GM18873 (cell line): ENCODE results near the gene CNOT4.
"Not testable (repeated sequence)": the region's sequence is repeated elsewhere in the genome, so short reads cannot be mapped to it uniquely, and the experiment has no call there.

Experiments
- ATAC-seq: cut with Tn5 transposase; IDR thresholded peaks from one replicate; pipeline ENCODE4 v1.9.1; 2021; ENCODE audit warnings: mild to moderate bottlenecking, moderate library complexity, moderate number of reproducible peaks; ENCODE audit not compliant: unreplicated experiment, low FRiP score

The CNOT4 gene

DNA sequence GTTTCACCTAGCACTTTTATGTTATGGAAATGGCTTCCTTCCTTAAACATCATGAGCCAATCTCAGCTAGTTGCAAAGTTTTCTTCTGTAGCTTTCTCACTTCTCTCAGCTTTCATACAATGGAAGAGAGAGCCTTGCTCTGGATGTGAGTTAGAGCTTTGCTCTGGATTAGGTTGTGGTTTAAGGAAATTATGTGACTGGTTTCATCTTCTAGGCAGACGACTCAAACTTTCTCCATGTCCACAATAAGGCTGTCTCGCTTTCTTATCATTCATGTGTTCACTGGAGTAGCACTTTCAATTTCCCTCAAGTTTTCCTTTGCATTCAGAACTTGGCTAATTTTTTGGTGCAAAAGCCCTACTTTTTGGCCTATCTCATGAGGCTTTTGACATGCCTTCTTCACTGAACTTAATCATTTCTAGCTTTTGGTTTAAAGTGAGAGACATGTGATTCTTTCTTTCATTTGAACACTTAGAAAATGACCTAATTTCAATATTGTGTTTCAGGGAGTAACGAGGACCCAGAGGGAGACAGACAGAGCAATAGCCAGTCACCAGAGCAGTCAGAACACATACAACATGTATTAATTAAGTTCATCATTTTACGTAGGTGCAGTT lies 49.8 kb downstream of the CNOT4 start:
- ATAC-seq, result no peak

- no peak for ATAC-seq
Observed at GRCh38 chr7:135459076-135459475, 50.8 kb downstream of the CNOT4 start.

DNA sequence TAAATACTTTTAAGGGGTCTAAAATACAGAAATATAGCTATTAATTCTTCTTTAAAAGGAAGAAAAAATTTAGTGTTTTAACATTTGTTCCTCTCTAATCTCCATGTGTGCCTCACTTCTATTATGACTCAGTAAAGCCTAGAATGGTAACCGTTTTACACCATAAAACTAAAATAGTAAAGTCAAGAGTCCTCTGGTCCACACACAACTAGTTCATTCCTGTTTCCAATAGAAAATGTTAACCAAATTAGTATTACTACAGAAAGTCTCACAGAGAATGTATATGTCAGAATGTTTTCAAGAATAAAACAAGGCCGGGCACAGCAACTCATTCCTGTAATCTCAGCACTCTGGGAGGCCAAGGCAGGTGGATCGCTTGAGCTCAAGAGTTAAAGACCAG lies 55.8 kb downstream of the CNOT4 start:
- no peak for ATAC-seq

DNA sequence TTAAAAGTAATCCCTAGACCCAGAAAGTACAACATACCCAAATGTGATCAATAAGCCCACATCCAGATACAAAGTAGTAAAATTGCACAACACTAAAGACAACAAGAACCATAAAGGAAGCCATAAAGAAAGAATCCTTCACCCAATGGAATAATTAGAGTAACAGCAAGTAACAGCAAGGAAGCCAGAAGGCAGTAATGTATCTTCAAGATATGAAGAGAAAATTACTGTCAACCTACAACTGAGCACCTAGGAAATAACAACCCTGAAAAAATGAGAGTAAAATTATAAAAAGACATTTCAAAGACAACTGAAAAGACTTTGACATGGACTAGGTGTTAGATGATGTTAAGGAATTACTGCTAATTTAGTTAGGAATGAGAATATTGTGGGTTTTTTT lies 60.5 kb downstream of the CNOT4 start:
- no peak for ATAC-seq

- no peak for ATAC-seq
Observed at GRCh38 chr7:135448753-135449152, 61.1 kb downstream of the CNOT4 start.

DNA sequence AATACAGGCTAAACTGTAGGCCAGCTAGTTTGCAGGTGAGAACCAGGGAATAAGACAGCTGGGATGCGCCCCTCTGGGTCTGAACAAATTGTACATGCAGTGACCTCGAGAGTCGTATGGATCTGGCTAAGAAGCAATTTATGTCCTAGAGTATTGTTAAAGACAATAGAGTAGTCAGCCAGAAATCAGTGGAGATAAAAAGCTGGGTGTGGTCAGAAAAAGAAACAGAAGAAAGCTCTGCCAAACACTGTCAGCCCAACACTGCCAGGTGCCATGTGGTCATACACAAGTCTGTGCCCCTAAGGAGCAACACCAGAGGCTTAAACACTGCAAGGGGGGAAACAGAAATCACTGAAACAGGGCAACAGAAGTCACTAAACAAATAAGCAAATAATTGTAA lies 62.2 kb downstream of the CNOT4 start:
- ATAC-seq, result no peak

GRCh38 chr7:135445690-135446089 lies 64.2 kb downstream of the CNOT4 start:
- no peak for ATAC-seq

DNA sequence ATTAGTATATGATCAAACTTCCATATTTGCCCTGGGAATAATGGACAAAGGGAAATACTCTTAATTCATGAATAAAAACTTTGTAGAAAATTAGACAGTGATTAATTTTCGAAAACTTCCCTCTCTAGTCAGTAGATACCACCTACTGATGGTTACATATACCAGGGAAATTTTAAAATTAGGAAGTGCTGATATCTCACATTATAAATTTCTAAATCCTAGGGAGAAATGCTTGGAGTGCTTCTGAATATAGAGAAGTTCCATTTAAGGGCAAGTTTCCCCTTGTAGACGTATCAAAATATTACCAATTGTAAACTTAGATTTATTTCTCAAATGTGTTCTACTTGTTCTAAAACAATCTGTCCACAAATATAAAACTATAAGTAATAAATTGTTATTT lies 64.6 kb downstream of the CNOT4 start:
- not testable (repeated sequence) for ATAC-seq

GRCh38 chr7:135441791-135442190 lies 68.1 kb downstream of the CNOT4 start:
- ATAC-seq, result no peak

- ATAC-seq, result no peak
Observed at GRCh38 chr7:135434047-135434446, 75.9 kb downstream of the CNOT4 start.

- no peak for ATAC-seq
Observed at GRCh38 chr7:135430626-135431025, 79.3 kb downstream of the CNOT4 start.

DNA sequence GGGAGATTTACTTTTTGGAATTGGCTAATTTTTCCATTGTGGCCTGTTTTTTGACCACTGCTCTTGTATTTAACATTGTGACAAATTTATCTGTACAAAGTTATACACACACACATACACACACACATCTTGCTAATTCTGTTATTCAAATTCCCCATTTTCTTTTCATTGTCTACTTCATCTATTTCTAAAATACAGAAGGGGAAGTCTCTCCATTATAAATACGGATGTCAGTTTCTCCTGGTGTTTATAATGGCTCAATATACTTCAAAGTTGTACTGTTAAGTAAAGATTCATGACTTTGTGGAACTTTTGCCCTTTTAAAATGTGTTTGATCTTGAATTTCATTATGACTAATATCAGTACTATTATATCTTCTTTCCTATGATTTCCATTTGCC lies 81.0 kb downstream of the CNOT4 start:
- no peak for ATAC-seq

DNA sequence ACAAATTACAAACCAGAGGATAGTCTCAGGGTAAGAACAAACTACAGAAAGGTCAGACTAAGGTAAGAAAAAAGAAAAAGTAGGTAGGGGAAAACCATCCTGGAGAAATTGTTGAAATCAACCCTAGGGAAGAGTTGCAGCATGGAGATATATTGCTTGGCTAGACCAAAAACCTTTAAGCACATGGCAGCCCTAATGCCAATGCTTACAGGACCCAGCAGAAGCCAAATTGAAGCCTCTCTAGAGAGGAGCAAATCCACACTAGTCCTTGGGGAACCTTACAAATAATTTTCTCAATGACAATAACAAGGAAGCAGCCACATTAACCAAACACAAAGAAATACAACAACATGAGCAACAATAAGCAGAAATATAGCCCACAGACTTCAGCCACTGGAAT lies 81.9 kb downstream of the CNOT4 start:
- no peak for ATAC-seq

DNA sequence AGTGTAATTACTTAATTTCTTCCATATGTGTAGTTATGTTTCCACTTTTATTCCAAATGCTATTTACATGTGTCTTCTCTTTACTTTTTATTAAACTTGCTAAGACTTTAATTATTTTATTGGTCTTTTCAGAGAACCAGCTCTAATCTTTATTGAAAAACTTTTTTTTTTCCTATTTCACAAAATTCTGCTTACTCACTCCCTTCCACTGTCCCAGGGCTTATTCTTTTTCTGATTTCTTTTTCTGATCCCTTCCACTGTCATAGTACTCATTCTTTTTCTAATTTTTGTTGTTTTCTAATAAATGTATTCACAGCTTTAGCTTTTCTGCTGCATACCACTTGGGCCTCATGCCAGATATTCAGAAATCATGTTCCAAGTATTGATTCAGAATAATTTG lies 82.7 kb downstream of the CNOT4 start:
- ATAC-seq, result no peak

DNA sequence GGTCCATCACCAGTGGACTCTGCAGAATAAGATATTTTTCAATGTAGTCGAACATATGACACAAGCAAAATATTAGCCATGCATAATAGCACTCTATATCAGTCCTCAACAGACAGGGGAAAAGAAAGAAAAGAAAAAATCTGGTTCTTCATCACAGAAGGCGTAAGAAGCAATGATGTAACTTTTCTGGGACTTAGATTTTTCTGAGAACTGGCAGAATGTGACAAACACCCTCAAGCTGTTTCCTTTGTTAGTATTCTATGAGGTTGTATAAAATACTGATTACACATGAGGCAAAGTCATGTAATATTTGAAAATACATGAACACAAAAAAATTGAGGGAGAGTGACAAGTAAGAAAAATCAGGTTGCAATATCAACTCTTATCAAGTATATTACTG lies 84.9 kb downstream of the CNOT4 start:
- ATAC-seq, result no peak

GRCh38 chr7:135420786-135421185 lies 89.1 kb downstream of the CNOT4 start:
- ATAC-seq, result no peak

GRCh38 chr7:135416431-135416830 lies 93.5 kb downstream of the CNOT4 start:
- no peak for ATAC-seq

GRCh38 chr7:135414850-135415439 lies 95.0 kb downstream of the CNOT4 start:
- ATAC-seq, result no peak

GRCh38 chr7:135414208-135414607 lies 95.7 kb downstream of the CNOT4 start:
- ATAC-seq, result no peak

GRCh38 chr7:135411098-135411497 lies 98.8 kb downstream of the CNOT4 start:
- ATAC-seq, result no peak

- ATAC-seq, result no peak
Observed at GRCh38 chr7:135410543-135410942, 99.4 kb downstream of the CNOT4 start.

- no peak for ATAC-seq
Observed at GRCh38 chr7:135409845-135410542, 99.9 kb downstream of the CNOT4 start.
